ENCODE data around the gene C1orf232. TPM values are rescaled to one million over a fixed set of nuclear protein-coding genes. Genes with fewer than 3 reads are reported as not detected.
A peak's percentile ranks its signal among the peaks of the same experiment; 100 is the strongest.

C1orf232 gene
- total and polyA plus RNA-seq, 2 of the 8 experiments (the other 6 are each of a cell fraction or from before 2014, with no cell fraction given): not detected

GRCh38 chr1:26138974-26139558 lies 29.7 kb downstream of the C1orf232 start:
- H3K4me1 ChIP-seq (replicated peaks in 1 of 4; ENCODE audit: control insufficient read depth in 3 of 4, insufficient read depth in 4 of 4, low read length in 3 of 4): no peaks in the 10 kb centered on the region
- no peak overlapping the region; the same call in 1 of the 2 replicates for H2AFZ ChIP-seq (ENCODE audit: low read length)
- H3K56ac ChIP-seq (replicated peaks; ENCODE audit: insufficient read length, low read depth, low read length): no peak overlapping the region
- no peak overlapping the region for H3K4me3 ChIP-seq (ENCODE audit: extremely low read depth in 1 of 4, insufficient read depth in 2 of 4, low read depth in 3 of 4, low read length in 4 of 4)
- H3K23ac ChIP-seq (ENCODE audit: insufficient read length): no peak overlapping the region
- no peak overlapping the region for H3K4ac ChIP-seq (replicated peaks; ENCODE audit: insufficient read length, low read depth, low read length)
- H3K27me3 ChIP-seq (replicated peaks in 1 of 4; ENCODE audit: control insufficient read depth in 3 of 4, extremely low read depth in 1 of 4, insufficient read depth in 3 of 4, low read length in 3 of 4): no peaks in the 10 kb centered on the region
- H3K9me3 ChIP-seq (ENCODE audit: insufficient read depth in 2 of 2, low read depth in 1 of 2, low read length in 1 of 2): no peaks in the 10 kb centered on the region
- no peaks in the 10 kb centered on the region for H3K79me1 ChIP-seq (ENCODE audit: low read depth, low read length)
- FAIRE-seq: peak; percentile 58
- no peaks in the 10 kb centered on the region for H3K79me2 ChIP-seq (ENCODE audit: control insufficient read depth in 1 of 2, insufficient read depth in 2 of 2, low read length in 2 of 2)
- no peak overlapping the region for H2AK5ac ChIP-seq (ENCODE audit: low read depth, low read length)
- no peak overlapping the region for H3K9ac ChIP-seq (replicated peaks in 1 of 4; ENCODE audit: extremely low read depth in 1 of 4, low read depth in 3 of 4, low read length in 3 of 4)
- H3K14ac ChIP-seq (ENCODE audit: insufficient read length): no peak overlapping the region
- H2BK12ac ChIP-seq (ENCODE audit: low read depth, low read length): no peak overlapping the region
- CTCF ChIA-PET (ENCODE audit: partially characterized antibody): interaction anchor here (0.6 to 11.2 kb wide), 10 partner anchors 10 to 285 kb away, joined by 3 to 154 read pairs (median 4); partner anchors contain the start of gene CATSPER4
- POLR2A ChIA-PET (ENCODE audit: partially characterized antibody): interaction anchor here (0.9 to 1.2 kb wide), 3 partner anchors 27 to 34 kb away, joined by 3 read pairs; no protein-coding TSS in a partner anchor
- H3K27ac ChIP-seq (ENCODE audit: low read depth, low read length): no peak overlapping the region
- H3K23me2 ChIP-seq (ENCODE audit: low read depth, low read length): no peaks in the 10 kb centered on the region
- no peak overlapping the region for H2BK15ac ChIP-seq (ENCODE audit: low read length)
- no peaks in the 10 kb centered on the region for H4K20me1 ChIP-seq (replicated peaks in 1 of 2; ENCODE audit: control insufficient read depth in 1 of 2, insufficient read depth in 2 of 2, low read length in 2 of 2)
- H2BK20ac ChIP-seq (ENCODE audit: low read length): no peak overlapping the region
- no peak overlapping the region for H3K4me2 ChIP-seq (ENCODE audit: insufficient read depth in 1 of 2, low read depth in 2 of 2, low read length in 2 of 2)
- H4K8ac ChIP-seq (ENCODE audit: extremely low read depth, insufficient read depth, low read length): no peak overlapping the region
- DNase-seq (ENCODE audit: low read depth in 1 of 2, low spot score in 2 of 2): peak in 1 of 2 experiments; percentile 14
- no peak overlapping the region for H4K91ac ChIP-seq (replicated peaks; ENCODE audit: insufficient read length, low read length)
- 84% methylated on average over 3 of the region's 3 CpGs; no CpG with 5 or more reads in 1 of the 2 experiments for WGBS, 2 experiments (ENCODE audit: extremely low coverage in 1 of 2, insufficient coverage in 1 of 2, insufficient read length in 1 of 2, insufficient replicate concordance in 2 of 2, low coverage in 1 of 2, low lambda C conversion rate in 2 of 2, missing lambda C conversion rate in 1 of 2)
- no peak overlapping the region for H4K5ac ChIP-seq (ENCODE audit: insufficient read length, low read depth, low read length)
- no peak overlapping the region for H2BK120ac ChIP-seq (replicated peaks; ENCODE audit: low read depth, low read length)
- H3K36me3 ChIP-seq (ENCODE audit: control insufficient read depth in 2 of 4, insufficient read depth in 4 of 4, low read length in 3 of 4): no peaks in the 10 kb centered on the region
- H2BK5ac ChIP-seq (ENCODE audit: low read depth, low read length): no peak overlapping the region
- no peak overlapping the region for H3K18ac ChIP-seq (ENCODE audit: extremely low read depth, low read length)
- no peak for TF ChIP-seq CHD1 (IDR thresholded peaks at IDR 0.05; ENCODE audit: low read depth, low read length)
- no peak for TF ChIP-seq ZNF274 (IDR thresholded peaks at IDR 0.05; ENCODE audit: borderline replicate concordance, extremely low read depth, low read length)
- TF ChIP-seq SIX5 (IDR thresholded peaks at IDR 0.05; ENCODE audit: low read depth, low read length): no peak
- TF ChIP-seq JUN (IDR thresholded peaks at IDR 0.05; ENCODE audit: low read depth, low read length): no peak
- TF ChIP-seq EZH2 (IDR thresholded peaks at IDR 0.05; ENCODE audit: low read depth, low read length, severe bottlenecking): no peak
- TF ChIP-seq NRF1 (IDR thresholded peaks at IDR 0.05; ENCODE audit: low read depth, low read length): no peak
- no peak for TF ChIP-seq KDM1A (IDR thresholded peaks at IDR 0.05; ENCODE audit: borderline replicate concordance, low read length)
- no peak for TF ChIP-seq GTF2F1 (IDR thresholded peaks at IDR 0.05; ENCODE audit: borderline replicate concordance, low read depth, low read length)
- TF ChIP-seq SP4 (IDR thresholded peaks at IDR 0.05; ENCODE audit: low read length): no peak
- no peak for TF ChIP-seq BCL11A (IDR thresholded peaks at IDR 0.05; ENCODE audit: low read depth in 2 of 2, low read length in 2 of 2)
- no peak for TF ChIP-seq NANOG (IDR thresholded peaks at IDR 0.05; ENCODE audit: insufficient read depth, low read depth, low read length, poor library complexity, severe bottlenecking)
- TF ChIP-seq TCF12 (IDR thresholded peaks at IDR 0.05; ENCODE audit: low read depth, low read length): no peak
- TF ChIP-seq CHD2 (IDR thresholded peaks at IDR 0.05; ENCODE audit: low read length): no peak

Data from H1 (cell line).